Measurements from ENCODE around the gene UGGT1.

- TF ChIP-seq POLR2A (IDR thresholded peaks at IDR 0.05; ENCODE audit: low read length) = no peak
- TF ChIP-seq, protein P1, sequence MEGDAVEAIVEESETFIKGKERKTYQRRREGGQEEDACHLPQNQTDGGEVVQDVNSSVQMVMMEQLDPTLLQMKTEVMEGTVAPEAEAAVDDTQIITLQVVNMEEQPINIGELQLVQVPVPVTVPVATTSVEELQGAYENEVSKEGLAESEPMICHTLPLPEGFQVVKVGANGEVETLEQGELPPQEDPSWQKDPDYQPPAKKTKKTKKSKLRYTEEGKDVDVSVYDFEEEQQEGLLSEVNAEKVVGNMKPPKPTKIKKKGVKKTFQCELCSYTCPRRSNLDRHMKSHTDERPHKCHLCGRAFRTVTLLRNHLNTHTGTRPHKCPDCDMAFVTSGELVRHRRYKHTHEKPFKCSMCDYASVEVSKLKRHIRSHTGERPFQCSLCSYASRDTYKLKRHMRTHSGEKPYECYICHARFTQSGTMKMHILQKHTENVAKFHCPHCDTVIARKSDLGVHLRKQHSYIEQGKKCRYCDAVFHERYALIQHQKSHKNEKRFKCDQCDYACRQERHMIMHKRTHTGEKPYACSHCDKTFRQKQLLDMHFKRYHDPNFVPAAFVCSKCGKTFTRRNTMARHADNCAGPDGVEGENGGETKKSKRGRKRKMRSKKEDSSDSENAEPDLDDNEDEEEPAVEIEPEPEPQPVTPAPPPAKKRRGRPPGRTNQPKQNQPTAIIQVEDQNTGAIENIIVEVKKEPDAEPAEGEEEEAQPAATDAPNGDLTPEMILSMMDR (IDR thresholded peaks at IDR 0.05) = no peak
- TF ChIP-seq RFX5 (IDR thresholded peaks at IDR 0.05) = no peak
- no peak for TF ChIP-seq JUN (IDR thresholded peaks at IDR 0.05)
- no peak for TF ChIP-seq CHD2 (IDR thresholded peaks at IDR 0.05; ENCODE audit: low read length, partially characterized antibody)
These were observed 143.6 kb downstream of the UGGT1 start for GRCh38 chr2:128234613-128235012.

Measured in A549 (cell line).